Activated CD4-positive, alpha-beta T cell treated with anti-CD3 and anti-CD28 coated beads, Interleukin-2, amount 50 U/mL, for 24 hours (primary cell): ENCODE results near the gene SLC30A7.
"Not testable (repeated sequence)": the region's sequence is repeated elsewhere in the genome, so short reads cannot be mapped to it uniquely, and the experiment has no call there.

Experiments
- DNase-seq, 2 donors: peaks; one replicate each; pipeline ENCODE4 v3.0.0-alpha.2; 2020; ENCODE audit warnings: low read depth in 1 of 2, low spot score in 1 of 2

The SLC30A7 gene

GRCh38 chr1:100936194-100936967, 40.5 kb downstream of the SLC30A7 start:
- DNase-seq, result no peak

DNA sequence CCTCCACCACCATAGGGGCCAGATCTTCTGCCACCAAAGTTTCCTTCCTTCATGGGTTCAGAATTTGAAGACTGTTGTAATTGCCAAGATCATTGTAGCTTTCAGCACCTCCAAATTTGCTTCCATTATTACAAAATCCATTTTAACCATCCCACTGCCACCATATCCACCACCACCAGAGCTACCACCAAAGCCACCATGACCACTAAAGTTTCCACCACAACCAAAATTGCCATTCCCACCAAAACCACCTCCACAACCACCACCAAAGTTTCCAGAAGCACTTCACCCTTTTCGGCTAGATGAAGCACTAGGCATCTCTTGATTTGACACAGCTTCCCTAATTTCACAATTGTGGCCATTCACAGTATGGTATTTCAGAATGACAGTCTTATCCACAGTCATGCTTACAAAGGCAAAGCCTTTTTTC, 45.2 kb downstream of the SLC30A7 start:
- no peak for DNase-seq

- no peak for DNase-seq
Observed at GRCh38 chr1:100941580-100942216, 45.8 kb downstream of the SLC30A7 start.

GRCh38 chr1:100942304-100943046, 46.6 kb downstream of the SLC30A7 start:
- DNase-seq, result no peak

DNA sequence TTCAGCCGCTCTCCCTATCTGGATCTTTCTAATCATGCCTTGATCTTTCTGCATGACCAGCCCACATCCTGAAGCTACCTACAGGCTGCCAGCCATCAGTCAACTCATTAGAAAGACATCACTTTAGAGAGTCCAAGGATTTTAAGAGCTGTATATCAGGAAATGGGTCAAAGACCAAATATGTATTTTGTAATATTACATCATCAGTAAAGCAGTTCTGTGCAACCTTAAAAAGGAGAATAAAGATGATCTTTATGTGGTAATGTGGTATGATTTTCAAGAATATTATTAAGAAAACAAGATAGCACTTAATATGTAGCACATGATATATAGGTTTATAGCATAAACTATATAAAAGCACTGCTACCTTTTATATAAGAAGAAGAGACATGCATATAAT, 47.6 kb downstream of the SLC30A7 start:
- DNase-seq, result no peak

GRCh38 chr1:100946064-100946463, 50.2 kb downstream of the SLC30A7 start:
- not testable (repeated sequence) for DNase-seq

- DNase-seq, result not testable (repeated sequence)
Observed at GRCh38 chr1:100947816-100948215, 51.9 kb downstream of the SLC30A7 start.

- DNase-seq, result not testable (repeated sequence)
Observed at GRCh38 chr1:100948721-100949405, 53.0 kb downstream of the SLC30A7 start.

GRCh38 chr1:100949515-100950158, 53.7 kb downstream of the SLC30A7 start:
- not testable (repeated sequence) for DNase-seq

DNA sequence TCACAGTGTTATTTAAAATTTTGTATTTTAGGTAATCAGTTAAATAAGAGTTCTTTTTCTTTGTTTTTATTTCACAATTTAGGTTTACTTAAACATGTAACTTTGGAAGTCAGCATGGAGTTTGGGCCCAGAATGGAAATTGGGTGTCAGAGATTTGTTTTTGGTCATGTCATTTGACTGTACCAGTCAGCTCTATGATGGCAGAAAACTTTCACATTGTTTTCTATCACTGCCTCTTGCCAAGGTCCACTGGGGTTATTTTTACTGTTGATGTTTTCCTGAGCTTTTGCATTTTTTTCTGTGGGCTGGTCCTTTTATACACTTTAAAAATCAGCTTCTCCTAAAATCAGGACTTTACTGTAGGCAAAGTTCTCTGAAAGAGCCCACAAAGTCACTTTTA, 54.4 kb downstream of the SLC30A7 start:
- no peak for DNase-seq

DNA sequence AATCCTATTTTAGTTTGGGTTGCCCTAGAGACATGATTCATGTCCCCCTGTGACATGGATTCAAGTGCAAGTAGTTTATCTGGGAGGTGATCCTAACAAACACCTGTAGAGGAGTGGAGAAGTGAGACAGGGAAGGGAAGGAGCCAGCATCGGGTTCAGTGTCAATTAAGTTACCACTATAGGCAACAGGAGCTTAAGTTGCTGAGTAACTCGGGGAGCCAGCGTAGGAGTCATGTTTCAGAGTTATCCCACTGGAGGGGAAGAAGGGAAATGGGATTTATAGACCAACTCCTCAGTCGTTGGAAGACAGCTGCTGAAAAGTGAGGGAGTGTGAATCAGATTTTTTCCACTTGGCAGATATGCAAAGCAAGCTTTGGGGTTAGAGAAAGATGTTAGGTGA, 54.9 kb downstream of the SLC30A7 start:
- DNase-seq, result no peak

GRCh38 chr1:100952104-100952745, 56.3 kb downstream of the SLC30A7 start:
- no peak for DNase-seq

GRCh38 chr1:100952970-100953369, 57.1 kb downstream of the SLC30A7 start:
- peak in 1 of 2 donors; percentile 36 for DNase-seq

- DNase-seq, result no peak
Observed at GRCh38 chr1:100953960-100954730, 58.3 kb downstream of the SLC30A7 start.

GRCh38 chr1:100955322-100955721, 59.4 kb downstream of the SLC30A7 start:
- DNase-seq, result no peak

DNA sequence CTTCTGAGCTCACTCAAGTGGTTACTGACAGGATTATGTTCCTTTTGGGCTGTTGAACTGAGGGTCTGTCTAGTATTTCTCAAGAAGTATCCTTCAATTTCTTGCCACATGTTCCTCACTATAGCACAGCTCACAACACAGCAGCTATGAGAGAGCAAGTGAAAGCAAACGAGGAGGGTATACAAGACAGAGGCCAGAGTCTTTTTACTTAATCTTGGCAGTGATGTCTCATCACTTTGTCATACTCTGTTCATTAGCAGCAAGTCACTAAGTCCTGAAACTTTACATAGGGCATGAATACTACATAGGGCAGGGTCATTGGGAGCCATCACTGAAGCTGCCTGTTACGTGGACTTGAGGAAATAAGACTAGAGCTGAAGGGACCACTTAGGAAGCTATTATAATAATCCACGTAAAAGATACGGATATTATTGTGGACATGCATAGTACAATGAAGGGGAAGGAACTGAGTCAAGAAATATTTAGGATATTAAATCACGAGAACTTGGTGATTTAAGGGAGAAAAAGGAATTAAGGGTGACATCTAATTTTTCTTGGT, 63.7 kb downstream of the SLC30A7 start:
- DNase-seq, result no peak

DNA sequence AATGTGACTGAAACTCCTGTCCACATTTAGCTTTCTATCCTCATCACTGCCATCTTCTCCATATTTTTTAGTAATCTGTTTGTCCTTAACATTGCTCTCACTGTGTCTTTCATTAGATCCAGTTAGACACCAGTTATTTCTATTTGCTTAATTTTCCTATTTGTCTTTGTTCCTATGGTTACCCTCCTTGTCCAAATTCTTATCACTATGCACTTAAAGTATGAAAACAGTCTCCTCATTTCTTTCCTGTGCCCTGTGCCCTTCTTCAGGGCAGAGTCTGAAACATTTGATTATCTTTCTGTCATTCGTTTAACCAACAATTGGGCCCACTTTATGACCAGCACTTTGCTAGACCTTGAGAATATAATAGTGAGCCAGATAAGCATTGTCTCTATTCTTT, 64.2 kb downstream of the SLC30A7 start:
- no peak for DNase-seq

DNA sequence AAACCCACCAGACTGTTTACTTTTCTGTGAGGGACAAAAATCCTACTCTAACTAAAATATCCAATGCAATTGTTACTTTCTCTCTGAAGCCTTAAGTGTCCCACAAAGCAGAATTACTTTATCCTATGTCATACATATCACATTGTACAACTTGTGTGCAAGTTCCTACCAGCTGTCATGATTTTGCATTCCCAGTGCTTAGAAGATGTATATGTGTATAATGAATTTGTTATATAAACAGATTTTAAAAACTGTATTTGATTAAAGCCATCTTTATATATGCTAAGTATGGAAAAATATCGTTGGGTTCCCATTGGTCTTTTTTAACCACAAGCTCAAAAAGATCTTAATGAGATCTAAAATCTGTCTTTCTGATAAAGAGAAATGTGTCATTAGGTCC, 72.7 kb downstream of the SLC30A7 start:
- DNase-seq, result no peak

GRCh38 chr1:100969327-100969726, 73.4 kb downstream of the SLC30A7 start:
- DNase-seq, result no peak
